ENCODE results near the gene C15orf61. TPM values are rescaled to one million over a fixed set of nuclear protein-coding genes. Genes with fewer than 3 reads are reported as not detected.
A peak's percentile ranks its signal among the peaks of the same experiment; 100 is the strongest.

The C15orf61 gene
- total and polyA plus RNA-seq, 11 donors = 3.6 to 11.7 (median 9.9) TPM

DNA sequence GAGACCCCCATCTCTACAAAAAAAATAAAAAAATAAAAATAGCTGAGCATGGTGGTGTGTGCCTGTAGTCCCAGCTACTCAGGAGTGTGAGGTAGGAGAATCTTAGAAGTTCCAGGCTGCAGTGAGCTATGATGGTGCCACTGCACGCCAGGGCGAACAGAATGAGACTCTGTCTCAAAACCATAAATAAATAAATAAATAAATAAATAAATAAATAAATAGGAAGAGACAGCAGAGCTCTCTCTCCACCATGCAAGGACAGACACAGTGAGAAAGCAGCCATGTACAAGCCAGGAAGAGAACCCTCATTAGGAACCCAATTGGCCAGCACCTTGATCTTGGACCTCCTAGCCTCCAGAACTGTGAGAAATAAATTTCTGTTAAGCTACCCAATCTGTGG is 5.4 kb upstream of the C15orf61 start:
- Histone ChIP-seq H3K9me3 (no peaks in the 10 kb centered on the region), H3K36me3 (peaks cover 0 to 71% (median 29%) of the 10 kb centered on the region in 9 donors), H3K27me3 (no peaks in the 10 kb centered on the region), H3K4me3 (no peak overlapping the region), H3K4me1 (peaks cover 0 to 8% (median 4%) of the 10 kb centered on the region in 12 donors), H3K27ac (no peak overlapping the region)
- ATAC-seq (no peak), DNase-seq (no peak)
- 94 to 100% (median 98%) methylated on average over 2 of the region's 2 CpGs for WGBS, 4 donors
- TF ChIP-seq POLR2A (IDR thresholded peaks at IDR 0.05) (no peak), CTCF (IDR thresholded peaks at IDR 0.05) (no peak)
- intact Hi-C loops (cut with DNase I) = loop anchor here in 1 of 10 donors (10.0 kb wide), 1 partner anchor 319 kb away; no protein-coding TSS in a partner anchor

GRCh38 chr15:67520321-67521028 is 456 bp upstream of the C15orf61 start:
- Histone ChIP-seq H3K4me3 (peak overlapping the region; percentile 54 to 95 (median 74)), H3K9me3 (no peaks in the 10 kb centered on the region), H3K27me3 (no peaks in the 10 kb centered on the region), H3K36me3 (peaks cover 0 to 22% (median 5%) of the 10 kb centered on the region in 9 donors), H3K27ac (peak overlapping the region; percentile 92 to 99 (median 97)), H3K4me1 (peaks cover 0 to 37% (median 25%) of the 10 kb centered on the region in 12 donors)
- intact Hi-C loops (cut with DNase I) = loop anchor here in 6 of 10 donors (1.0 to 10.0 kb wide), 5 partner anchors 22 to 318 kb away; partner anchors contain the start of gene MAP2K5 (in 2 of the 6)
- WGBS, 4 donors = 20 to 29% (median 27%) methylated on average over 23 to 24 of the region's 24 CpGs
- TF ChIP-seq CTCF (IDR thresholded peaks at IDR 0.05) (no peak), POLR2A (IDR thresholded peaks at IDR 0.05) (no peak)
- DNase-seq (no peak), ATAC-seq (no peak)

- ATAC-seq (peak; percentile 4 to 65 (median 46)), DNase-seq (peak in 1 of 5 donors; percentile 12)
- peaks cover 0 to 18% (median 6%) of the 10 kb centered on the region in 9 donors for H3K36me3 ChIP-seq
- H3K4me3 ChIP-seq = peak overlapping the region; percentile 54 to 95 (median 74)
- intact Hi-C loops (cut with DNase I) = loop anchor here in 6 of 10 donors (1.0 to 10.0 kb wide), 5 partner anchors 20 to 317 kb away; partner anchors contain the start of gene MAP2K5 (in 2 of the 6)
- H3K9me3 ChIP-seq = no peaks in the 10 kb centered on the region
- peak overlapping the region; percentile 92 to 99 (median 97) for H3K27ac ChIP-seq
- H3K4me1 ChIP-seq = peaks cover 0 to 37% (median 25%) of the 10 kb centered on the region in 12 donors
- no peaks in the 10 kb centered on the region for H3K27me3 ChIP-seq
- 0 to 1% (median 1%) methylated on average over 19 to 23 of the region's 23 CpGs for WGBS, 4 donors
- no peak for TF ChIP-seq CTCF (IDR thresholded peaks at IDR 0.05)
- TF ChIP-seq POLR2A (IDR thresholded peaks at IDR 0.05) = no peak
These were observed 1.0 kb downstream of the C15orf61 start for GRCh38 chr15:67521783-67522568.

Data from heart left ventricle (tissue), 16 donors.